GM15510 (cell line): ENCODE results near the gene CSRP2.

ENCODE experiments used
- POLR2A ChIP-seq: IDR thresholded peaks from 3 replicates; pipeline ENCODE4 v1.6.1; 2011; ENCODE audit warnings: borderline replicate concordance; ENCODE audit not compliant: insufficient read length; ENCODE audit errors: extremely low read depth

CSRP2 gene

DNA sequence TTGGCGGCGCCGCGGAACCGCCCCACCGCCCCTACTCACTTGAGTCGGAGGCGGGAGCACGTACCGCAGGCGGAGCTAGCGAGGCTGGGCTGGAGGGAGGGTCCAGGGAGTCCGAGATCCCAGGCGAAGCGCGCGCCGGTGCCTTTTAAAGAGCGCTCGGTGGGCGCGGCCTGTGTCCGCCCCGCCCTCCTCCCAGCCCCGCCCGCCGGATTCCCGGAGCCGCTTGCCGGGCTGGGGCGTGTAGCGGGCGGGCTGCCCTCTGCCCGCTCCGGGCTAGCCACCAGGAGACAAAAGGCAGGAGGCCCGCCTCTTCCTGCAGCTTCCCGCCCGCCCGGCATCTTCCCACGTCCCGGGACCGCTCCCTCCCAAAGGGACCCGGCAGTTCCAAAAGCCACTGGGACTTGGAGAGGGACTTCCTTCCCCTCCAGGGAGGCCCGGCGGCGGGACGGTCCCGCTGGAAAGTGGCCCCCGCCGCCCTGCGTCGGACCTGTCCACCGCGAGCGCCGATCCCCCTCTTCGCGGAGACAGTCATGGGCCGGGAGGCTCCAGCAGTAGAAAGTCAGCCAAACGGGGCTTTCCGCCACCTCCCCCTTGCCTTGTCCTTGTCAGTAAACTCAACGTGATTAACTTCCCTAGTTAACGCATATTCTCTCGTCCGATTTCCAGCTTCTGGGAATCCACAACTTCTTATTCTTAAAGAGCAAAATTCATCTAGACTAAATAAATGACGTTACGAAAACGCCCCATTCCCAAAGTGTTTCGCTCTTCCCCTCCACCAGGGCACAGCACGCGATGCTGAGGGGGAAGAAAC, at the start of gene CSRP2:
TSS of gene CSRP2 (minus strand) at position 121 of the 811 bp plus-strand sequence. CDS start 12,759 bp downstream, outside the sequence.
- TF ChIP-seq POLR2A: peak; percentile 27

DNA sequence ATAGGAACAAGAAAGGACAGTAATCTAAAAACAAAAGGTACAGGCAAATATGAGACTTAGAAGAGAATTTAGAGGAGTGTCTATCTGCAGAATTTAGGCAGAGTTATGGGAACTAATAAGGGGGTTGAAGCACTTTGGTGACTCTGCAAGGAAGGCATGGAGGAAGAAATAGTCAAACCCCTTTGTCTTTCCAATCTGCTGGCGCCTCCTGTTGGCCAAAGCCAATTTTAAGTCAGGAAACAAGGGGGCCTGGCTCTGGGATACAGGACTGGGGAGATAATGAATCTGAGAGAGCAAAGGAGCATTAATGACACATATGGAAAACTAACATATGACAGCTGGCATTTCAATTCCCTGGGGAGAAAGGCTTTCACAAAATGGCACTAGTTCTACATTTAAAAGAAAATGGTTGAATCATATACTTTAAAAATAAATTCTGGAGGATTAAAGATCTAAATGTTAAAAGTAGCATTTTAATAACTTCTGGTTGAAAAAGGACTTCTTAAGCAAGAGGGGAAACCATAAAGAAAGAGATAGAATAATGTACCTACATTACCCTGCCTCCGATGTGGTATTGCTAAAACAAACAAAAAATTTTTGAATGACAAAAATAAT, 48.5 kb upstream of the CSRP2 start:
- TF ChIP-seq POLR2A: no peak

GRCh38 chr12:76925135-76925534, 46.3 kb upstream of the CSRP2 start:
- TF ChIP-seq POLR2A: no peak

- TF ChIP-seq POLR2A: no peak
Observed at GRCh38 chr12:76922866-76923265, 44.0 kb upstream of the CSRP2 start.

DNA sequence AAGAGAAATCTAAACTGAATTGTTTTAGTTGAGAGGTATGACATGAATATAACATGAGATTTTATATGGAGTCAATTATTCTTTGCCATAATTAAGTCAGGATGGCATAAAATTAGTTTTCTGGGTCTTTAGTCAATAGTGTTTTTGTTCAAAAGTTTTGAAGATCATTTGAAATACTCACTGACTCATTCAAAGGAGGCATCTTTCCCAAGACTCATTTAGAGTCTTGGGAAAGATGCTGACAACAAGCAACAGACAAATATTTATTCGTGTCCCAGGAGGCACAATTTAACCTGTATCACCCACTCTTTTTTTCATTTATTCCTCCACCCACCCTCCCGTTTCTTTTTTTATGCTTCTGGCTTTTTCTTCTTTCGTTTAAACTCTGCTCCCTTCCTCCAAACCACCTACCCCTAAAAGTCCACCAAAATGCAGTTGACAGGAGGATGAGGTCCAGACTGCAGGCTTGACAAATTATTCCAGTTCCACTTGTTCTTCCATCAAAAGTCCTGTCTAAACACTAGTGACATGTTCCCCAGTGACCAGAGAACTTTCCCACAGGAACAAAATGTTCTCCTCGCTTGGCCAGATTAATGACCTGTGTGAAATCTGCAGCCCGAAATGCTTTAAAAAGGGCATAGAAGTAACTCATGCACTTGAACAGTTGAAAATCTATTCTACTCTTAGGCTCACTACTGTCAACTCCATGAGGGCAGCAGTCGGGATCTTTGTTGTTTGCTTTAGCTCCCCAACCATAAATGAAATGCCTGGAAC, 43.3 kb upstream of the CSRP2 start:
- no peak for TF ChIP-seq POLR2A

GRCh38 chr12:76921100-76921471, 42.3 kb upstream of the CSRP2 start:
- no peak for TF ChIP-seq POLR2A

GRCh38 chr12:76920172-76921099, 41.6 kb upstream of the CSRP2 start:
- no peak for TF ChIP-seq POLR2A

- TF ChIP-seq POLR2A: no peak
Observed at GRCh38 chr12:76919383-76920171, 40.8 kb upstream of the CSRP2 start.

DNA sequence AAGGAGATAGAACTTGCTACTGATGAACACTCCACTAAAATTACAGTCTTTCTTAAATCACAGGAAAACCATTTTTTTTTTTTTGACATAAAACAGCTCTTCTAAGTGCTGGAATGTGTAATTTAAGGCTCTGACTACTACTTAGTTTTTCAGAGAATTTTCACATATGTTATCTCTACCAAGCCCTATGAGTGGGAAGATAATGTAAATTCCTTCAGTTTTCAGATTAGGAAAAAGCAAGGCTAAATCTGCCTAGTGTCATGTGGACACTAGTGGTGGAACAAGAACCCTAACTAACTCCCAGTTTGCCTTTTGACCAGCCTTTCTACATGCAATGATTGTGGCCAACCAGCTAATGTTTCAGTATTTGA, 37.3 kb upstream of the CSRP2 start:
- no peak for TF ChIP-seq POLR2A

DNA sequence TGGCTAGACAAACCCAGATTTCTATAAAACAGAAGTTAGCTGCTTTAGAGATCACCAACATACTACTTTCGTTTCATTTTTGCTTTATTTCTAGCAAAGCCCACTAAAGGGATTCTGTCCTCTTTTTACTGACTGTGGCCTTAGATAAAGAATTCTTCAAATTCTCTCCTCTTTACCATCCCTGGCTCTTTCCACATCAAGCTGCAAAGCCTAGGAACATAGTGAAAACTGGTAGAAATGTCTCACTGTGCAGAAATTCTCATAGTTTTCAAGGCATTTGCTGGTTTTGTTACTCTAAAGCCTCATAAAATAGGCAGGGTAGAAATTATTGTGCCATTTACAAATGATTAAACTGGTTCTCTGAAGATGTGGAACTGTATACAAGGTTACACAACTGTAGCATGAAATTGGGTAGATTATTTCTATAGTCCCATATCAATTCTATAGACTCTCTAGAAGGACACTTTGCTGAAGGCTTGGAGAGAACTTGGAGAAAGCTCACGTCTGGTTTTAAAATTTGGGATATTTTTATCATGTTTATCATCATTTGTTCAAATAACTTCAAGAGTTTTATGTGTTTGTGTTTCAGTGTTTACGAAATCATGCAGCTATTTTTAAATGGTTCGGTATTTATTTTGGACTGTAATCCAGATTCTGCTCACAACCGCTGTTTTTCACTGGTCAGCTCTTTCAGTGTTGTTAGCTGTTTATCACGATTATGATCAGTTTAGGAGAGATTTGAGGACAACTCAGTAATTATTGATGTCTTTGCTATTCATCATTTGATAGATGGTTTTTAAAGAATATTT, 36.7 kb upstream of the CSRP2 start:
- TF ChIP-seq POLR2A: no peak

DNA sequence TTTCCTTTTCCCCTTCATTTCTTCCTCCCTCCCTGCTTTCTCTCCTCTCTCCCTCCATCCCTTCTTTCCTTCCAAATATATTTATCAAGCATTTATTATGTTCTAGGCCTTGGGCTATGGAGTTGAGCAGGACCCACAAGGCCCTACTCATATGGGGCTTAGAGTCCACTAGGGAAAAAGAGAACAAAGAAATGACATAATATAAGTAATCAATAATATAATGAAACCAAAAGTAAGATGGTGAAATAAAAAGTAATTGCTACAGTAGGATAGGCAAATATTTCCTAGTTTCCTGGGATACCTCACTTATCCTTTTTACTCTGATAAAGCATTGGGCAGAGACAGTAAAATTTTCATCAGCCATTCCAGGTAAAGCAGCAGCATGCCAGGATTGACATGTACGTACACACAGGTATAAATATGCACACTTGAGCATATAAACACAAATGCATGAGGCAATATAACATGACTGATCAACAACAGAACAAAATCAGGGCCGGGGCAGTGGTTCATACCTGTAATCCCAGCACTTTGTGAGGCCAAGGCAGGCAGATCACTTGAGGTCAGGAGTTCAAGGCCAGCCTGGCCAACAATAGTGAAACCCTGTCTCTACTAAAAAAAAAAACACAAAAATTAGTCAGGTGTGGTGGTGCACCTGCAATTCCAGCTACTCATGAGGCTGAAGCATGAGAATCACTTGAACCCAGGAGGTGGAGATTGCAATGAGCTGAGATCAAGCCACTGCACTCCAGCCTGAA, 35.5 kb upstream of the CSRP2 start:
- TF ChIP-seq POLR2A: no peak

GRCh38 chr12:76909290-76909689, 30.5 kb upstream of the CSRP2 start:
- no peak for TF ChIP-seq POLR2A
